ENCODE data around the gene WDR7. TPM values are rescaled to one million over a fixed set of nuclear protein-coding genes. Genes with fewer than 3 reads are reported as not detected.

Gene WDR7
- total RNA-seq, 2 experiments from 2014 or later: 41.5 to 44.3 TPM

DNA sequence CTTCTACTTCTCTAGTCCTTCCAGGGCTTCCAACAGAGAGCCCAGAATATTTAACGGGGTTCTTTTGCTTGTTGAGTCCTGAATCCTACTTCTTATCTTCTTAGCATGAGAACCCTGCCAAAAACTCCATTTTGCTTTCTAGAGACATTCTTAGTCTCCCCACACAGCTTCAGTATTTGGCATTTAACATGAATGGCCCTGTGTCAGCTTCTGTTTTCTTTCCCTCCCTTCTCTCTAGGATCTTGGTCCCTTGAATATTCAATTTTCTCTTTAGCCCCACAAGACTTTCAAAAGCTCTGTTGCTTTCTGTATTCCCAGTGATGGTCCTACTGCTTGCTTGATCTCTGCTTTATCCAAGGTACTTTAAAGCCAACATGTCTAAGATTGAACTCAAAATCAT lies 89.5 kb downstream of the WDR7 start:
- Mint-ChIP-seq H3K4me1 (peaks cover 2% of the 10 kb centered on the region), H3K27ac (no peak overlapping the region), H3K4me3 (no peak overlapping the region), H3K36me3 (ENCODE audit: low read depth) (peaks cover 17% of the 10 kb centered on the region), H3K9me3 (no peaks in the 10 kb centered on the region), H3K27me3 (no peaks in the 10 kb centered on the region)
- no peak for DNase-seq
- POLR2A ChIA-PET: no interaction called here
- CTCF ChIA-PET: no interaction called here

DNA sequence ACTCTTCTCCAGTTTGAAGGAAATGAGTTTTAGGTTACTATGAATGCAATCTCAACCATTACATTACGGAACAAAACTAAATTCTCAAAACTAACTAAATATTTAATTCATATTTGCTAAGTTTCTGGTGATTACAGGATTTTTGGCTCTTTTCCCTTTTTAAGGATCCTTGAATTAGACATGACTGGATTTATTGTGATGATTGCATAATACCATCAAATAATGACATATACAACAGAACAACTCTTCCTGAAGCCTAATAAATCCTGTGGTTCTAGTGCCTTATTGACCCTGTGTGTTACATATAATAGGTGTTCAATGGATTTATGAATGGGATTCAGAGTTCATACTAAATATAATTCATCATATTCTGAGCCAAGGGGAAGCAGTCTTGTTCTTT lies 90.5 kb downstream of the WDR7 start:
- no peaks in the 10 kb centered on the region for H3K27me3 Mint-ChIP-seq
- H3K4me3 Mint-ChIP-seq: no peak overlapping the region
- peaks cover 12% of the 10 kb centered on the region for H3K36me3 Mint-ChIP-seq (ENCODE audit: low read depth)
- H3K9me3 Mint-ChIP-seq: no peaks in the 10 kb centered on the region
- CTCF ChIA-PET: no interaction called here
- no peak overlapping the region for H3K27ac Mint-ChIP-seq
- H3K4me1 Mint-ChIP-seq: peaks cover 4% of the 10 kb centered on the region
- POLR2A ChIA-PET: no interaction called here
- no peak for DNase-seq

DNA sequence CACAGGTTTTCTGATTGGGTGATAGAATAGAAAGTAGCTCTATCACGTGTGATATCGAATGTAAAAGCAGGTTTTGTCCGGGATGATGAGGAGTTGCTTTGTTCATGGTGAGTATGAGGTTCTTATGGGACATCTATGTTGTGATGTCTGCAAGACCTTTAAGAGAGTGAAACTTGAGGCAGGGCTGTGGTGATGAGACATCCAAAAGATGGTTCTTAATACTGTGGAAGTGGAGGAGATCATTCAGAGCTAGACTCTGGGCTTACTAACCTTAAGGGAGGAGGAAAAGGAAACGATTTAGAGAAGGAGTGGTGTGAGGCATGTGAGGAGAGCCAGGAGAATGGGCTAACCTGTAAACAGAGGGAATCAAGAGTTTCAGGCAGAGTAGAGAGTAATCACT lies 92.0 kb downstream of the WDR7 start:
- Mint-ChIP-seq H3K27ac (no peak overlapping the region), H3K4me1 (peaks cover 12% of the 10 kb centered on the region), H3K4me3 (no peak overlapping the region), H3K9me3 (no peaks in the 10 kb centered on the region), H3K27me3 (no peaks in the 10 kb centered on the region), H3K36me3 (ENCODE audit: low read depth) (peaks cover 8% of the 10 kb centered on the region)
- ChIA-PET POLR2A (no interaction called here), CTCF (interaction anchor here (0.7 kb wide), 1 partner anchor 32 kb away, joined by 4 read pairs; no protein-coding TSS in a partner anchor)
- DNase-seq: no peak

DNA sequence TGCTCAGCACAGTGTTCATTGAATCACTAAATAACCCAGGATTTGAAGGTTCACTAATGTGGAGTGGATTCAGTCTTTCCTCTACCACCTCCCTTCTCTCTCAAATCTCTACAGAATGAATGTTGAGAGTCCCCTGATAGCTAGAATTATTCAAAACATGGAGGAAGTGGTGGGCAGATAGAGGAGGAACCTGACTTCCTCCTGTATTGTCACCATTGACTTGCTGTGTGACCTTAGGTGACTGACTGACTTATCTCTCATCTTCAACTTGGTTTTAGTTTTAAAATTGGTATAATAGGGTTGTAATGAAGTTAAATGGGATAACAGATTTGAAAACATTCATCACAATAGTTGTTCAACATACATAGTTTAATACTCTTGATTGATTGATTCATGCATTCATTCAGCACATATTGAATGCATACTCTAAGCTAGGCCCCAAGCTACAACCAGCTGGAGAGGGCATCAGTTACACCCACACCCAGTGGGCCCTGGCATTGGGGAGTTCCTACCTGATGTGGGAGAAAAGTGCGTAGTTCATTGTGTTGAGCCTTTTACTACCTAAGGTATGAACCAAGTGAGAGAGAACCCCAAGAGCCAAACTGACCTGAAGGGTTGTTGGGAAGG lies 96.0 kb downstream of the WDR7 start:
- no peaks in the 10 kb centered on the region for H3K27me3 Mint-ChIP-seq
- CTCF ChIA-PET: no interaction called here
- H3K27ac Mint-ChIP-seq: no peak overlapping the region
- H3K9me3 Mint-ChIP-seq: no peaks in the 10 kb centered on the region
- no peak overlapping the region for H3K4me3 Mint-ChIP-seq
- H3K4me1 Mint-ChIP-seq: peaks cover 12% of the 10 kb centered on the region
- H3K36me3 Mint-ChIP-seq (ENCODE audit: low read depth): no peaks in the 10 kb centered on the region
- POLR2A ChIA-PET: no interaction called here
- DNase-seq: no peak

DNA sequence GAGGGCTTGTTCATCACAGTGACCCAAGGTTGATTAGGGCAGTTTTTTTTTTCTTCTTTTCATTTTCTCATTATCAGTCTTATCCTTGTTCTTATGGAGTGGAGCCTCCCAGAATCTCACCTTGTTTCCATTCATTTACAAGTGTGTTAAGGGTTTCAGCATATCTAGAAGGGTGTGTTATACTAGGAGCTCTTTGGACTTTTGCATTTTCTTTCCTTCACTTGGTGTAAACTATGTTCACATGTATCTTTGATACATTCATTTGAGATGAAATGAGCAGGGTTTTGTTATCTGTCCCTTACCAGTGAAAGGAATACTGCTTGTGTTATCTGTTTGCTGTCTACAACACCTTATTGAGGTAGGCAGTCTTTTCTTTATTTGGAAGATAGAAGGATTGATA lies 96.7 kb downstream of the WDR7 start:
- H3K27ac Mint-ChIP-seq: no peak overlapping the region
- ChIA-PET CTCF (no interaction called here), POLR2A (no interaction called here)
- no peaks in the 10 kb centered on the region for H3K9me3 Mint-ChIP-seq
- no peaks in the 10 kb centered on the region for H3K27me3 Mint-ChIP-seq
- H3K36me3 Mint-ChIP-seq (ENCODE audit: low read depth): no peaks in the 10 kb centered on the region
- peaks cover 12% of the 10 kb centered on the region for H3K4me1 Mint-ChIP-seq
- no peak overlapping the region for H3K4me3 Mint-ChIP-seq
- DNase-seq: no peak

DNA sequence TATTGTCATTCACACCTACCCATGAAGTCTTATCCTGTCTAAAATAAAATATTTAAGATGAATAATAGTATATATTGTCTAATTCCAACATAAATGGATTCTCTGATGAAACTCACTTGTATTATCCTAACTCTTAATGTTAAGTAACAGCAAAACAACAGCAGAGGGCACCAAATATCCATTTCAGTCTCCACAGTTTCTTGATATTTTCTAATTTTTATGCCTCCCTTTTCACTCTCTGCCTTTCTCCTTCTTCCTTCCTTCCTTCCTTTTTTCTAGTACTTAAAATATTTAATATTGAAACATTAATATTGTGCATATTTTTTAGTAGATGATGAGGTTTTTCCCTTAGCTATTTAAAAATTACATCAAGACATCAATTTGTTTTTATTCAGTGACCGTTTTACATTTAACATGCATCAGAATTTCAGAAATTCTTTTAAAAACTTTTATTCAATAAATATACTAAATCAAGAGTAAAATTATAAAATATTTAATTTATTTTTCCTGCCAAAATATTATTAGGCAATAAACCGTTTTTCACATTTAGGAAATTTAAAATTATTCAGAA lies 97.6 kb downstream of the WDR7 start:
- H3K9me3 Mint-ChIP-seq: no peaks in the 10 kb centered on the region
- H3K4me1 Mint-ChIP-seq: peaks cover 12% of the 10 kb centered on the region
- peak; percentile 29 for DNase-seq
- no peaks in the 10 kb centered on the region for H3K36me3 Mint-ChIP-seq (ENCODE audit: low read depth)
- ChIA-PET POLR2A (no interaction called here), CTCF (no interaction called here)
- no peak overlapping the region for H3K27ac Mint-ChIP-seq
- H3K27me3 Mint-ChIP-seq: no peaks in the 10 kb centered on the region
- H3K4me3 Mint-ChIP-seq: no peak overlapping the region

DNA sequence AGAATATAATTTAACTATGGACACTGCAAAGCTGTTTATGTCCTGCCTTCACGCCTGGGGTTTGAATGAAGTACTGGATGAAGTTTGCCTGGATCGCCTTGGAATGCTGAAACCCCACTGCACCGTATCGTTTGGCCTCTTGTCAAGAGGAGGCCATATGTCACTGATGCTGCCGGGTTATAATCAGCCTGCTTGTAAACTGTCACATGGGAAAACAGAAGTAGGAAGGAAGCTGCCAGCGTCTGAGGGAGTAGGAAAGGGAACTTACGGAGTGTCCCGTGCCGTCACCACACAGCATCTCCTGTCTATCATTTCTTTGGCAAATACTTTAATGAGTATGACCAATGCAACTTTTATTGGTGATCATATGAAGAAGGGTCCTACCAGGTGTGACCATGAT lies 105.8 kb downstream of the WDR7 start:
- ChIA-PET POLR2A (no interaction called here), CTCF (interaction anchor here (0.7 to 1.5 kb wide), 2 partner anchors 15 to 26 kb away, joined by 3 read pairs; no protein-coding TSS in a partner anchor)
- Mint-ChIP-seq H3K36me3 (ENCODE audit: low read depth) (peaks cover 7% of the 10 kb centered on the region), H3K27me3 (no peaks in the 10 kb centered on the region), H3K4me3 (no peak overlapping the region), H3K4me1 (no peaks in the 10 kb centered on the region), H3K9me3 (no peaks in the 10 kb centered on the region), H3K27ac (no peak overlapping the region)
- DNase-seq: no peak

DNA sequence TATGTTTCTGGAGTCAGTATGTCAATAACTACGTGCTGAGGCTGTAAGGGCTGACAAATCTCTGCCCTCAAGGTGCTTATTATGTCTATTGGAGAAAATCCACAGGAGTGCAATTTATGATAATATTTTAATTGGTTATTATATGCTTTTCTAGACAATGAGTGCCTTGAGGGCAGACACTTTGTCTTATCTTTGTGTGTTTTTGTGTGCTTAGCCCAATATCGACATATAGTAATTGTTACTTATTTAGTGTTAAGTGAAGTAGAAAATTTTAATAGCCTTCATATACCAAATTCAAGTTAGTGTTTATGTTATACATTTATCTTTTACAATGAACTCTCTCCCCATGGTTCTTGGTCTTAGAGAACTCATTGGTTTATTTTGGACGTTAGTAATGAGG lies 118.9 kb downstream of the WDR7 start:
- Mint-ChIP-seq H3K4me1 (no peaks in the 10 kb centered on the region), H3K36me3 (ENCODE audit: low read depth) (peaks cover 15% of the 10 kb centered on the region), H3K4me3 (no peak overlapping the region), H3K9me3 (no peaks in the 10 kb centered on the region), H3K27ac (no peak overlapping the region), H3K27me3 (no peaks in the 10 kb centered on the region)
- ChIA-PET POLR2A (no interaction called here), CTCF (no interaction called here)
- DNase-seq: no peak

DNA sequence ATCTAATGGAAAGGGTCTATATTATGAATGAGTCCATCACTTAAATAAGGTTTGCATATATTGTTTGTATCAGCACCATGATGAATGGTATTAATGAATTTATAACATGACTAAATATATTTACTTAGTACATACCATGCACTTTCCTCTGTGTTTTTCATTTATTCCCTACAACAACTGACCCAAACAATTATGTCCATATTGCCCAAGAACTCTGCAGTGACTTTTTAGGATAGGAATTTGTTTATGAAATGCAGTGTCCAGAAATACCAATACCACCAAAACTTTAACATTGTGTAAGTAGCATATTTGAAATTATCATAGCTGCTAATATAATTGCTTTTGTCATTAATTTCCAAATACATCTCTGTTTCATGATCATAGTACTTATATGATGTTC lies 119.7 kb downstream of the WDR7 start:
- ChIA-PET POLR2A (no interaction called here), CTCF (no interaction called here)
- Mint-ChIP-seq H3K4me1 (no peaks in the 10 kb centered on the region), H3K27ac (no peak overlapping the region), H3K9me3 (no peaks in the 10 kb centered on the region), H3K36me3 (ENCODE audit: low read depth) (peaks cover 15% of the 10 kb centered on the region), H3K27me3 (no peaks in the 10 kb centered on the region), H3K4me3 (no peak overlapping the region)
- DNase-seq: no peak

DNA sequence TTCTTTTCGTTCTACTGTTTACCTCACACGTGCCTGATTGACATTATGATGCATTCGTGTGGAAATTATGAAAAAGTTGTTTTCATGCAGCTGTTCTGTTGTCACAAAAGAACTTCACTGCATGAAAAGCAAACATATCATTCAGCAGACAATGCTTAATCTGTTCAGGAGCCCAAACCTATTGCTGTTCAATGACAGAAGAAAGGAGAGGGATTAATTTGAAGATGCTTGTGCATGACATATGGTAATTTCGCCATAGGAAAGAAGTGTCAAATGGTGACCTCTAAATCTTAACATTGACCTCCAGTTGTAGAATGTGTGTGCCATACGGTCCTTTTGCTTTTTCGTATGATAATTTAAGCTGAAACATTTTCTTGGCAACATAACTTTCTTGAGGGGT lies 124.5 kb downstream of the WDR7 start:
- Mint-ChIP-seq H3K9me3 (no peaks in the 10 kb centered on the region), H3K4me3 (no peak overlapping the region), H3K27me3 (no peaks in the 10 kb centered on the region), H3K4me1 (no peaks in the 10 kb centered on the region), H3K27ac (no peak overlapping the region), H3K36me3 (ENCODE audit: low read depth) (peaks cover 8% of the 10 kb centered on the region)
- DNase-seq: no peak
- ChIA-PET POLR2A (no interaction called here), CTCF (interaction anchor here (0.6 kb wide), 1 partner anchor 215 kb away, joined by 3 read pairs; no protein-coding TSS in a partner anchor)

DNA sequence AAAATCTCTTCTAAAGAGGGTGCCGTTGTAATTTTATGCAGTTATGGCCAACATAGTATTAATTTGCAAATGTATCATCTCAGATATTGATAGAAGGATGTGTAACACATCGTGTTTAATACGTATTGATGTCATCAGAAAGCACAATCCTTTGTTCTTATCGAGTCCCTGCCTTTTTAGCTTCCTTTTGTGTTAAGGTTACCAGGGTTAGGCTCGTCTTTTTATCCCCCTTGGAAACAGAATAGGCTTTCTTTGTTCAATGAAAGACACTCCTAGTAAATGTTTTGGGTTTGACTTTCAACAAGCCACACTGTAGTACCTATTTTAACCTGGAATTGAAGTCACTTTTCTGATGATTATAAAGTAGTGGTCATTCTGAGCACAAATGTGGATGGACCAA lies 136.2 kb downstream of the WDR7 start:
- ChIA-PET POLR2A (no interaction called here), CTCF (no interaction called here)
- no peak overlapping the region for H3K4me3 Mint-ChIP-seq
- H3K27me3 Mint-ChIP-seq: no peaks in the 10 kb centered on the region
- no peak overlapping the region for H3K27ac Mint-ChIP-seq
- no peaks in the 10 kb centered on the region for H3K4me1 Mint-ChIP-seq
- no peak for DNase-seq
- no peaks in the 10 kb centered on the region for H3K9me3 Mint-ChIP-seq
- peaks cover 2% of the 10 kb centered on the region for H3K36me3 Mint-ChIP-seq (ENCODE audit: low read depth)

DNA sequence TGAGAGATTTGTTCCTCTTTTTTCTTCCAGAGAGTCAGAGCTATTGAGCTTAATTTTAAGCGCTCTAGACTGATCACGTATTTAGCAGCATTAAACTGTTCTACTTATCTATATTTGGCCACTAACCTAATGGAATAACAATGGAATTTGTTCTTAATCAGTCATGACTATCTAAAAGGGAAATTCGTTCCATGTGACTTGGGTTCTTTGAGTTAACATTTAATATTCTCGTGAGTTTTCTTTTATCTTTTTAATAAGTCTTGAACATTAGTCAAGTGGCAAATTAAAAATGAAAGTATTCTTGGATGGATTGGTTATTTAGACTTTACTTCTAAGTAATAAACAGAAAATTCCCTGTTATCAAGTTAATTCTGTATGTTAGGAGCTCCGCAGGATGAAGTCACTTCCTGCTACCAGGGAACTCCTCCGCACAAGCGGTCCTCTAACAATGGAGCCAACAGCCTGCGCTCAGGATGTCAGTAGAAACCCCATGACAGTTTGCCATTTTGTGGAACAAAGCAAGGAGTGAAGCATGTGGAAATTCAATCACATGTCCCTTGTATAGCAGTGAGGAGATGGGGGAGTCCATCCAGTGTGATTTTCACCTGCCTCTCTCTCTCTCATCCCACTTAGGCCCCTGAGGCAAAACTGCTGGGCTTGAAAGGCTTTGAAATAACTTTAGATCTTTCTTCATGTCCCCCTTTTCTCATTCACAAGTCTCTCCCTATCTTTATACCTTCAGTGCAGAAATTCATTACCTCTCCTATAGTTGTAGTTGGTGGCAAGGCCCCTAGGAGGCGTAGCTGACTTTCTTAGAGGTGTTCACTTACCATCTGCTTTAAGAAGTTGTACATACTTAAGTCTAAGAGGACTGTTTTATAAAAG lies 138.1 kb downstream of the WDR7 start:
- Mint-ChIP-seq H3K9me3 (no peaks in the 10 kb centered on the region), H3K36me3 (ENCODE audit: low read depth) (no peaks in the 10 kb centered on the region), H3K4me1 (no peaks in the 10 kb centered on the region), H3K4me3 (no peak overlapping the region), H3K27me3 (no peaks in the 10 kb centered on the region), H3K27ac (no peak overlapping the region)
- CTCF ChIA-PET: interaction anchor here (0.8 to 1.5 kb wide), 3 partner anchors 8 to 207 kb away, joined by 3 to 5 read pairs (median 3); partner anchors contain the start of gene WDR7
- POLR2A ChIA-PET: no interaction called here
- DNase-seq: peak; percentile 25

DNA sequence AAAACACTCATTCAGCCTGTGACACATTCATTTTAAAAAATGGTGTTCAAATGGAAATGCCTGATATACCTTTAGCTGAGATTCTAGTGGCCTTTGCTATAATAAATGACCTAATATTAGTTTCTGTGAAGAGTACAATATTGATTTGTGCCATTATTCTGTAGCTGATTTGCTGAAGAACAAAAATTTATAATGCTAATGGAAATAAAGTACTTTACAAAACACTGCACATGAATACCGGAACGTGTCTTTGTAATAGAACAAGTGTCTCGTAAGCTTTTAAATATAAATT lies 138.7 kb downstream of the WDR7 start:
- H3K4me3 Mint-ChIP-seq: no peak overlapping the region
- no peak for DNase-seq
- no peaks in the 10 kb centered on the region for H3K9me3 Mint-ChIP-seq
- POLR2A ChIA-PET: no interaction called here
- no peaks in the 10 kb centered on the region for H3K4me1 Mint-ChIP-seq
- no peaks in the 10 kb centered on the region for H3K27me3 Mint-ChIP-seq
- no peaks in the 10 kb centered on the region for H3K36me3 Mint-ChIP-seq (ENCODE audit: low read depth)
- no peak overlapping the region for H3K27ac Mint-ChIP-seq
- CTCF ChIA-PET: interaction anchor here (0.8 to 1.5 kb wide), 3 partner anchors 9 to 206 kb away, joined by 3 to 5 read pairs (median 3); partner anchors contain the start of gene WDR7
